Parathyroid adenoma (tissue), 2 donors: ENCODE results near the gene ACOX1.

Experiments used
- H2AFZ ChIP-seq: fragments of 300-600 bp; sonication (generic); one replicate; pipeline ENCODE4 v1.7.0; 2017; ENCODE audit warnings: antibody characterized with exemption, mild to moderate bottlenecking
- H3K27ac ChIP-seq: fragments of 300-600 bp; sonication (generic); one replicate; pipeline ENCODE4 v1.7.0; 2017
- H3K27me3 ChIP-seq: fragments of 300-600 bp; sonication (generic); one replicate; pipeline ENCODE4 v1.7.0; 2017; ENCODE audit warnings: low read length; ENCODE audit not compliant: control insufficient read depth, insufficient read depth
- H3K36me3 ChIP-seq: fragments of 300-600 bp; sonication (generic); one replicate; pipeline ENCODE4 v1.7.0; 2017; ENCODE audit warnings: low read length; ENCODE audit not compliant: control insufficient read depth, insufficient read depth
- H3K4me1 ChIP-seq: fragments of 300-600 bp; sonication (generic); one replicate; pipeline ENCODE4 v1.7.0; 2017; ENCODE audit warnings: control low read depth
- H3K4me2 ChIP-seq: fragments of 300-600 bp; sonication (generic); one replicate; pipeline ENCODE4 v1.7.0; 2017; ENCODE audit warnings: low read length
- H3K4me3 ChIP-seq: fragments of 300-600 bp; sonication (generic); one replicate; pipeline ENCODE4 v1.7.0; 2017; ENCODE audit warnings: low read depth, low read length
- H3K79me2 ChIP-seq: fragments of 300-600 bp; sonication (generic); one replicate; pipeline ENCODE4 v1.7.0; 2017; ENCODE audit warnings: control low read depth
- H3K9ac ChIP-seq: fragments of 300-600 bp; sonication (generic); one replicate; pipeline ENCODE4 v1.7.0; 2017; ENCODE audit warnings: mild to moderate bottlenecking
- H3K9me3 ChIP-seq: fragments of 300-600 bp; sonication (generic); one replicate; pipeline ENCODE4 v1.7.0; 2017; ENCODE audit warnings: low read length; ENCODE audit not compliant: control insufficient read depth
- CTCF ChIP-seq: fragments of 300-600 bp; sonication (generic); IDR thresholded peaks from one replicate; pipeline ENCODE4 v1.7.0; 2017; ENCODE audit warnings: antibody characterized with exemption, mild to moderate bottlenecking
- donor health status: primary hyperparathyroidism.

Gene ACOX1

DNA sequence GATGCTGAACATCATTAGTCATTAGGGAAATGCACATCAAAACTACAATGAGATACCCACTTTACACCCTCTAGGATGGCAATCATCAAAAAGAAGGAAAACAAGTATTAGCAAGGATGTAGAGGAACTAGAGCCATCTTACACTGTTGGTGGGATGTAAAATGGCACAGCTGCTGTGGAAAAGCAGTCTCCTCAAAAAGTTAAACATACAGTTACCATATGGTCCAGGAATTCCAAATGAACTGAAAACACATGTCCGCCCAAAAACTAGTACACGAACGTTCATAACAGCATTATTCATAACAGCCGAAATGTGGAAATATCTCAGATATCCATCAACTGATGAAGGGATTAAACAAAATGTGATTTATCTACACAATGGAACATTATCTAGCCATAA is 45.2 kb downstream of the ACOX1 start:
- TF ChIP-seq CTCF, result no peak
- no peak overlapping the region for H3K9ac ChIP-seq
- no peak overlapping the region for H2AFZ ChIP-seq
- no peak overlapping the region for H3K4me2 ChIP-seq
- H3K36me3 ChIP-seq, result no peaks in the 10 kb centered on the region
- H3K4me3 ChIP-seq, result no peak overlapping the region
- no peak overlapping the region for H3K27ac ChIP-seq
- no peaks in the 10 kb centered on the region for H3K4me1 ChIP-seq
- no peaks in the 10 kb centered on the region for H3K9me3 ChIP-seq
- H3K79me2 ChIP-seq, result no peaks in the 10 kb centered on the region
- H3K27me3 ChIP-seq, result no peaks in the 10 kb centered on the region

- Histone ChIP-seq H3K4me2 (no peak overlapping the region), H3K79me2 (no peaks in the 10 kb centered on the region), H3K4me1 (no peaks in the 10 kb centered on the region), H2AFZ (no peak overlapping the region), H3K27me3 (no peaks in the 10 kb centered on the region), H3K9me3 (no peaks in the 10 kb centered on the region), H3K9ac (no peak overlapping the region), H3K36me3 (no peaks in the 10 kb centered on the region), H3K4me3 (no peak overlapping the region), H3K27ac (no peak overlapping the region)
- TF ChIP-seq CTCF, result no peak
Measured at GRCh38 chr17:75932852-75933251, 46.1 kb downstream of the ACOX1 start.

- no peaks in the 10 kb centered on the region for H3K27me3 ChIP-seq
- no peak for TF ChIP-seq CTCF
- no peak overlapping the region for H3K9ac ChIP-seq
- H3K4me1 ChIP-seq, result no peaks in the 10 kb centered on the region
- H3K79me2 ChIP-seq, result no peaks in the 10 kb centered on the region
- no peak overlapping the region for H3K4me2 ChIP-seq
- H3K27ac ChIP-seq, result no peak overlapping the region
- H2AFZ ChIP-seq, result no peak overlapping the region
- H3K4me3 ChIP-seq, result no peak overlapping the region
- no peaks in the 10 kb centered on the region for H3K9me3 ChIP-seq
- H3K36me3 ChIP-seq, result no peaks in the 10 kb centered on the region
Measured at GRCh38 chr17:75931062-75931461, 47.9 kb downstream of the ACOX1 start.

DNA sequence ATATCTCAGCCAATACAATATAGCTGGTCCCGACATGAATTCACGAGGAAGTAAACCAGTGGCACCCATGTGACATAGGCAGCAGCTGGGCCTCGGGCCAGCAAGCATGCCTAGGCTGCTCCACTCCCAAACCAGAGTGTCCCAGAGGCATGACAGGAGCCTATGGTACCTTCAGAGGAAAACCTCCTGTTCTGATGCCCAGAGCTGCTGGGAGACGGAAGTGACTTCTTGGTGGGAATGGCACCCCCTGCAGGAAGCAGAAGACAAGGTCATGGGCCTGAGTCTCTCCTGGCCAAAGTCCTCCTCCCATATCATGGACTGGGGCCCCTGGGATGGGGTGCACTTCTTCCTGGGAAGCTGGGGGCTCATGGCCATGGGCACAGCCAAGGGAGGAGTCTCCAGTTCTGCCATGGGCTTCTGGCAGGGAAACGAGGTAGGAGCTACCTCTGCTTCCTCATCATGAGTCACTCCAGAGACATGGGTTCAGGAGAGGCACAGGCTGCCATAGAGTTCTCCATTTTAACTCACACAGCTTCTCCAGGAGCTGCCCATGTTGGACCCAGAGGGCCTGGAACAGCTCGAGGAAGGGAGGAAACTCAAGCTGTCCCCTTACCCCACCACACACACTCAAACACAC is 51.6 kb downstream of the ACOX1 start:
- Histone ChIP-seq H3K9ac (no peak overlapping the region), H2AFZ (no peak overlapping the region), H3K4me1 (no peaks in the 10 kb centered on the region), H3K27ac (no peak overlapping the region), H3K4me2 (no peak overlapping the region), H3K79me2 (no peaks in the 10 kb centered on the region), H3K9me3 (no peaks in the 10 kb centered on the region), H3K4me3 (no peak overlapping the region), H3K36me3 (no peaks in the 10 kb centered on the region), H3K27me3 (no peaks in the 10 kb centered on the region)
- no peak for TF ChIP-seq CTCF

DNA sequence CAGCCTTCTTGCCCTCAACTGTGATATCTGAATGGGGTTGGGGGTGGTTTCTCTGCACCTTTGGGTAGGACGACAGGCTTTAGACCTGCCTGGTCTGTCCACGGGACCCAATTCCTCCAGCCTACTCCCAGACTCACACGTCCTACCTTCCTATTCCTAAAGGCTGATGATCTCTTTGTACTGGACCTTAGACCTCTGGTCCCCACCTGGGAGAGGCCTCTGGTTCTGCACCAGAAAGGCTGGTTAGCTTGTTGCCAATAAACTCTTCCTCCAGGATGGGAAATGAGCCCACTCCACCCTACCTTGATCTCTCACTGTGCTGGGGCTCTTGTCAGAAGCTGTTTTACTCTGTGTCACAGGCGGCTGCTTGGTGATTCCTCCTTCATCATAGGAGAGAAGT is 52.5 kb downstream of the ACOX1 start:
- H3K36me3 ChIP-seq, result no peaks in the 10 kb centered on the region
- no peaks in the 10 kb centered on the region for H3K9me3 ChIP-seq
- H3K27ac ChIP-seq, result no peak overlapping the region

More for the DNA sequence above, 52.5 kb downstream of the ACOX1 start:
- Histone ChIP-seq H3K4me1 (no peaks in the 10 kb centered on the region), H3K9ac (no peak overlapping the region), H3K4me2 (no peak overlapping the region), H3K79me2 (no peaks in the 10 kb centered on the region), H3K4me3 (no peak overlapping the region), H3K27me3 (no peaks in the 10 kb centered on the region), H2AFZ (no peak overlapping the region)
- TF ChIP-seq CTCF, result no peak
